Hepatocyte (in vitro differentiated cells): ENCODE data around the gene ABHD3. TPM values are rescaled to one million over a fixed set of nuclear protein-coding genes. Genes with fewer than 3 reads are reported as not detected.
A peak's percentile ranks its signal among the peaks of the same experiment; 100 is the strongest.

Source experiments
- DNase-seq: peaks from one replicate; pipeline ENCODE4 v3.0.0-alpha.2; 2016; ENCODE audit warnings: low spot score
- H2AFZ ChIP-seq: fragments of 200-600 bp; sonication (generic); 2 replicates; pipeline ENCODE4 v1.6.0; 2016; ENCODE audit warnings: antibody characterized with exemption, mild to moderate bottlenecking
- H3K27ac ChIP-seq: fragments of 200-600 bp; sonication (generic); 2 replicates; pipeline ENCODE4 v1.5.1; 2016; ENCODE audit warnings: mild to moderate bottlenecking
- H3K27me3 ChIP-seq: fragments of 200-600 bp; sonication (generic); 2 replicates; pipeline ENCODE4 v1.6.1; 2016
- H3K36me3 ChIP-seq: fragments of 200-600 bp; sonication (generic); replicated peaks from 2 replicates; pipeline ENCODE4 v1.5.1; 2016; ENCODE audit warnings: low read depth; ENCODE audit not compliant: insufficient read depth
- H3K4me1 ChIP-seq: fragments of 200-600 bp; sonication (generic); 2 replicates; pipeline ENCODE4 v1.5.1; 2016; ENCODE audit warnings: mild to moderate bottlenecking, moderate library complexity; ENCODE audit not compliant: insufficient read depth
- H3K4me2 ChIP-seq: fragments of 200-600 bp; sonication (generic); 2 replicates; pipeline ENCODE4 v1.6.0; 2016
- H3K4me3 ChIP-seq: fragments of 200-600 bp; sonication (generic); 2 replicates; pipeline ENCODE4 v1.5.1; 2016; ENCODE audit warnings: mild to moderate bottlenecking
- H3K79me2 ChIP-seq: fragments of 200-600 bp; sonication (generic); 2 replicates; pipeline ENCODE4 v1.6.0; 2017; ENCODE audit warnings: mild to moderate bottlenecking
- H3K9me2 ChIP-seq: fragments of 200-600 bp; sonication (generic); replicated peaks from 2 replicates; pipeline ENCODE4 v1.6.0; 2017; ENCODE audit warnings: mild to moderate bottlenecking; ENCODE audit not compliant: insufficient read depth
- H3K9me3 ChIP-seq: fragments of 200-600 bp; sonication (generic); 2 replicates; pipeline ENCODE4 v1.5.1; 2016; ENCODE audit warnings: low read depth, mild to moderate bottlenecking
- H4K20me1 ChIP-seq: fragments of 200-600 bp; sonication (generic); 2 replicates; pipeline ENCODE4 v1.6.0; 2016; ENCODE audit warnings: mild to moderate bottlenecking; ENCODE audit not compliant: insufficient read depth, poor library complexity, severe bottlenecking
- CTCF ChIP-seq: fragments of 200-600 bp; sonication (generic); IDR thresholded peaks from 2 replicates; pipeline ENCODE4 v1.5.1; 2016; ENCODE audit warnings: antibody characterized with exemption, mild to moderate bottlenecking; ENCODE audit not compliant: poor library complexity
- EZH2 ChIP-seq: fragments of 200-600 bp; sonication (generic); IDR thresholded peaks from 2 replicates; pipeline ENCODE4 v1.6.1; 2016; ENCODE audit warnings: antibody characterized with exemption, mild to moderate bottlenecking, borderline replicate concordance
- EZH2phosphoT487 ChIP-seq: fragments of 200-600 bp; sonication (generic); IDR thresholded peaks from one replicate; pipeline ENCODE4 v1.6.1; 2018; ENCODE audit warnings: antibody characterized with exemption, mild to moderate bottlenecking, low read depth, moderate library complexity; ENCODE audit not compliant: unreplicated experiment, severe bottlenecking
- WGBS: methylation state at CpG from one replicate; pipeline ENCODE4 v1.1.6; 2016; ENCODE audit warnings: low lambda C conversion rate; ENCODE audit errors: missing lambda C conversion rate; 5-methylcytosine and 5-hydroxymethylcytosine counted together
- polyA plus RNA-seq: library from polyadenylated mRNA; unstranded; fragments of >200 nt; fragmentation: Nextera tagmentation; extraction: Ambion mirVana; gene quantifications from 2 replicates; pipeline ENCODE4 v1.2.1, GENCODE V29; 2016
- total RNA-seq: library from RNA; depleted of rRNA; stranded (reverse); fragments of >200 nt; gene quantifications from 2 replicates; pipeline ENCODE4 v1.2.3, GENCODE V29; 2014

ABHD3 gene
- total and polyA plus RNA-seq, 2 experiments from 2014 or later: 45.9 to 60.1 TPM

- Histone ChIP-seq H3K4me1 (peaks cover 9% of the 10 kb centered on the region), H4K20me1 (peaks cover 52% of the 10 kb centered on the region), H3K4me2 (peak overlapping the region; percentile 92), H2AFZ (peak overlapping the region; percentile 68), H3K27me3 (no peaks in the 10 kb centered on the region), H3K27ac (peak overlapping the region; percentile 98), H3K4me3 (peak overlapping the region; percentile 62), H3K9me2 (no peaks in the 10 kb centered on the region), H3K36me3 (no peaks in the 10 kb centered on the region), H3K79me2 (peaks cover 54% of the 10 kb centered on the region), H3K9me3 (no peaks in the 10 kb centered on the region)
- whole genome bisulfite sequencing: 2% methylated on average over 37 of the region's 49 CpGs
- TF ChIP-seq EZH2 (no peak), CTCF (no peak), EZH2phosphoT487 (no peak)
- DNase-seq: peak; percentile 22
Observed at GRCh38 chr18:21741562-21742314, 37.2 kb upstream of the ABHD3 start.

- H3K27ac ChIP-seq: peak overlapping the region; percentile 98
- 0% methylated on average over 5 of the region's 41 CpGs for WGBS
- peak overlapping the region; percentile 62 for H3K4me3 ChIP-seq
- peak overlapping the region; percentile 92 for H3K4me2 ChIP-seq
- H2AFZ ChIP-seq: peak overlapping the region; percentile 68
- H4K20me1 ChIP-seq: peaks cover 47% of the 10 kb centered on the region
- DNase-seq: peak; percentile 84
- no peaks in the 10 kb centered on the region for H3K9me3 ChIP-seq
- H3K79me2 ChIP-seq: peaks cover 49% of the 10 kb centered on the region
- H3K36me3 ChIP-seq: no peaks in the 10 kb centered on the region
- TF ChIP-seq EZH2phosphoT487 (no peak), EZH2 (no peak), CTCF (no peak)
- H3K4me1 ChIP-seq: peaks cover 9% of the 10 kb centered on the region
- no peaks in the 10 kb centered on the region for H3K27me3 ChIP-seq
- H3K9me2 ChIP-seq: no peaks in the 10 kb centered on the region
Observed at GRCh38 chr18:21741312-21741561, 36.7 kb upstream of the ABHD3 start.

DNA sequence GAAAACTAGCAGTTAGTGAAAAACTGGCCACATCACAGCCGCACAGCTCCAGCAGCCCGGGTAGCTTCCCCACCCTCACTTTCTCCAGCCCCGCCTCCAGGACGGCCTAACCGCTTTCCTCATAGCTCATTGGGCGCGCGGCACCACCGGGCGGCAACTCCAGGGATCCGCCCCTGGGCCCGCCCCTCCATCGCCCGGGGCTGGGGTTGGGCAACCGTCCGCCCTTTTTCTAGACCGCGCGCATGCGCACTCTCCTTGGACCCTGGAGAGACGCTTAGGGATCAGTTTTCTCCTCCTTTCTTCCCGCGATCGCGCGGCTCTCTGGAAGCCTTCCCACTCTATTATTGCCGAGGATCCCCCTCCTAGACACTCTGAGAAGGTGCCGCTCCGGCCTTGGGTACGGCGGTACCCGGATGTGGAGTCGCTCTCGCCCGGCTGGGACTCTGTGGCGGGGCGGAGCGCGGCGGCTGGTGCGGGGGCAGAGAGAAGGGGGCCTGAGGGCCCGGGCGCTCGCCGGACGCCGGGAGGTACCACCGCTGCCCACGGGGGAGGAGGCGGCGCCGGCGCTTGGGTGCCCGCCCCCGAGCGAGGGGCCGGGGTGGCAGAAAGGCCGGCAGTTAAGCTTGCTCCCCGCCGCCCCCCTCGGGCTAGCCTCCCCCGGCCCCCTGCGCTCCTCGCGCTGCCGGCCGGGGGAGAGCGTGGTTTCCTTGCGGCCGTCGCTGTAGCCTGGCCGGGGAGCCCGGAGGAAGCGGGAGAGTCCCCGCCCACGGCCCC is 36.2 kb upstream of the ABHD3 start, which contains the start of gene MIB1:
TSS of gene MIB1 (plus strand) at position 255 of the 774 bp plus-strand sequence. CDS start 792 bp downstream, outside the sequence.
- DNase-seq: peak; percentile 100
- Histone ChIP-seq H3K27ac (peak within 1 kb of the TSS; percentile 98), H3K4me3 (peak within 1 kb of the TSS; percentile 62), H3K27me3 (no peaks in the 10 kb centered on the region), H4K20me1 (peaks cover 43% of the 10 kb centered on the region), H3K79me2 (peaks cover 44% of the 10 kb centered on the region), H3K9me2 (no peaks in the 10 kb centered on the region), H3K4me1 (peaks cover 9% of the 10 kb centered on the region), H3K36me3 (no peaks in the 10 kb centered on the region), H3K9me3 (no peaks in the 10 kb centered on the region), H3K4me2 (peak within 1 kb of the TSS; percentile 92), H2AFZ (peak within 1 kb of the TSS; percentile 68)
- TF ChIP-seq EZH2 (no peak), CTCF (no peak), EZH2phosphoT487 (no peak)
- under 1% methylated on average over 26 of the region's 76 CpGs for WGBS
